Endodermal cell (in vitro differentiated cells): ENCODE results near the gene NDUFAB1. TPM values are rescaled to one million over a fixed set of nuclear protein-coding genes. Genes with fewer than 3 reads are reported as not detected.
A peak's percentile ranks its signal among the peaks of the same experiment; 100 is the strongest.

Experiments used
- DNase-seq: peaks from one replicate; pipeline ENCODE4 v3.0.0-alpha.2; 2017
- H3K27ac ChIP-seq: 2 replicates; pipeline ENCODE4 v1.5.1; 2013; ENCODE audit warnings: mild to moderate bottlenecking, low read depth, low read length, moderate library complexity
- H3K27me3 ChIP-seq: 2 replicates; pipeline ENCODE4 v1.6.1; 2013; ENCODE audit warnings: mild to moderate bottlenecking, low read length, moderate library complexity; ENCODE audit not compliant: insufficient read depth, control insufficient read depth, poor library complexity, severe bottlenecking
- H3K36me3 ChIP-seq: 2 replicates; pipeline ENCODE4 v1.7.0; 2013; ENCODE audit warnings: mild to moderate bottlenecking, low read length, moderate library complexity; ENCODE audit not compliant: control insufficient read depth, insufficient read depth
- H3K4me1 ChIP-seq: one replicate; pipeline ENCODE4 v1.7.0; 2013; ENCODE audit warnings: low read length; ENCODE audit not compliant: control insufficient read depth, insufficient read depth
- H3K4me3 ChIP-seq: 2 replicates; pipeline ENCODE4 v1.5.1; 2013; ENCODE audit warnings: mild to moderate bottlenecking, low read length, moderate library complexity
- H3K9ac ChIP-seq: 2 replicates; pipeline ENCODE4 v1.6.1; 2013; ENCODE audit warnings: mild to moderate bottlenecking, low read length, moderate library complexity; ENCODE audit not compliant: poor library complexity, severe bottlenecking; ENCODE audit errors: extremely low read depth
- H3K9me3 ChIP-seq: 2 replicates; pipeline ENCODE4 v1.6.1; 2013; ENCODE audit warnings: mild to moderate bottlenecking, low read length, moderate library complexity; ENCODE audit not compliant: control insufficient read depth
- H3K27ac Mint-ChIP-seq: 2 replicates; pipeline ENCODE4 v1.8.0; 2020; ENCODE audit warnings: mixed read lengths
- H3K27me3 Mint-ChIP-seq: 2 replicates; pipeline ENCODE4 v1.8.0; 2021; ENCODE audit warnings: mild to moderate bottlenecking, mixed read lengths; ENCODE audit not compliant: insufficient read depth
- H3K36me3 Mint-ChIP-seq: 2 replicates; pipeline ENCODE4 v1.8.0; 2020; ENCODE audit warnings: low read depth, mixed read lengths
- H3K4me1 Mint-ChIP-seq: 2 replicates; pipeline ENCODE4 v1.8.0; 2020; ENCODE audit warnings: mixed read lengths
- H3K4me3 Mint-ChIP-seq: 2 replicates; pipeline ENCODE4 v1.8.0; 2020; ENCODE audit warnings: mild to moderate bottlenecking, moderate library complexity, mixed read lengths
- H3K9me3 Mint-ChIP-seq: 2 replicates; pipeline ENCODE4 v1.8.0; 2020; ENCODE audit warnings: mild to moderate bottlenecking, mixed read lengths
- WGBS, 2 experiments: methylation state at CpG; one replicate each; pipeline versions ENCODE4 v1.1.5 to v1.1.7; 2013; ENCODE audit warnings: missing lambda C conversion rate in 2 of 2, mixed read lengths in 1 of 2; ENCODE audit not compliant: insufficient coverage in 1 of 2, insufficient read length in 1 of 2; 5-methylcytosine and 5-hydroxymethylcytosine counted together
- total RNA-seq, 2 donors: library from RNA; stranded (reverse); fragmentation: NEBNext Ultra II Directional in 1 of 2; extraction: Animal tissue kit (Norgen Biotek cat#: 25700) in 1 of 2; gene quantifications; 2 replicates in 1 of 2; 3 replicates in 1 of 2; pipeline ENCODE4 v1.2.1, GENCODE V29; 2021
- TF ChIP-seq, protein P1 (sequence below): fragments of 200-600 bp; sonication (generic); conservative IDR thresholded peaks from 2 replicates; pipeline ENCODE4 v1.5.0; 2021; ENCODE audit warnings: antibody characterized with exemption, mild to moderate bottlenecking

The NDUFAB1 gene
- total RNA-seq, 2 donors from 2014 or later = 106 to 120 TPM

DNA sequence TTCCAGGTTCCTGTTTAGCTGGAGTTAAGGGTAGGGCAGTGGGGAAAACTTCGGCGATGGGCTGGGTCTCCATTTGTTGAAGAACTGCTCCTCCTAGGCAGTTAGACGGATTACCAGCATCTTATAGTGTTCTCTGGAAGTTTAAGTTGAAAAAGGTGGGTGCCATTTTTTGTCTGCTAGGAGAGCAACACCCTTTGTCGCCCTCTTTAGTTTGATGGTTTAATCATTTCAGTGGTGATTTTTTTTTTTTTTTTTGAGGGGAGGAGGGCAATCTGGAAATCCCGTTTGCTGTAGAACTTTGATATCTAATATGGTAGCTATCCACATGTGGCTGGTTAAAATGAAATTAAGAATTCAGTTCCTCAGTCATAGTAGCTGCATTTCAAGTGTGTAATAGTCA is 34.5 kb downstream of the NDUFAB1 start:
- Mint-ChIP-seq H3K4me1 (peaks cover 2% of the 10 kb centered on the region), H3K27ac (peak overlapping the region; percentile 61), H3K27me3 (no peaks in the 10 kb centered on the region), H3K9me3 (peaks cover 3% of the 10 kb centered on the region), H3K4me3 (no peak overlapping the region), H3K36me3 (peaks cover 67% of the 10 kb centered on the region)
- 91 to 97% methylated on average over 3 to 5 of the region's 5 CpGs for WGBS, 2 experiments
- no peak overlapping the region for H3K4me3 ChIP-seq
- no peaks in the 10 kb centered on the region for H3K9me3 ChIP-seq
- no peaks in the 10 kb centered on the region for H3K4me1 ChIP-seq
- H3K9ac ChIP-seq = no peak overlapping the region
- DNase-seq = no peak
- TF ChIP-seq, protein P1, sequence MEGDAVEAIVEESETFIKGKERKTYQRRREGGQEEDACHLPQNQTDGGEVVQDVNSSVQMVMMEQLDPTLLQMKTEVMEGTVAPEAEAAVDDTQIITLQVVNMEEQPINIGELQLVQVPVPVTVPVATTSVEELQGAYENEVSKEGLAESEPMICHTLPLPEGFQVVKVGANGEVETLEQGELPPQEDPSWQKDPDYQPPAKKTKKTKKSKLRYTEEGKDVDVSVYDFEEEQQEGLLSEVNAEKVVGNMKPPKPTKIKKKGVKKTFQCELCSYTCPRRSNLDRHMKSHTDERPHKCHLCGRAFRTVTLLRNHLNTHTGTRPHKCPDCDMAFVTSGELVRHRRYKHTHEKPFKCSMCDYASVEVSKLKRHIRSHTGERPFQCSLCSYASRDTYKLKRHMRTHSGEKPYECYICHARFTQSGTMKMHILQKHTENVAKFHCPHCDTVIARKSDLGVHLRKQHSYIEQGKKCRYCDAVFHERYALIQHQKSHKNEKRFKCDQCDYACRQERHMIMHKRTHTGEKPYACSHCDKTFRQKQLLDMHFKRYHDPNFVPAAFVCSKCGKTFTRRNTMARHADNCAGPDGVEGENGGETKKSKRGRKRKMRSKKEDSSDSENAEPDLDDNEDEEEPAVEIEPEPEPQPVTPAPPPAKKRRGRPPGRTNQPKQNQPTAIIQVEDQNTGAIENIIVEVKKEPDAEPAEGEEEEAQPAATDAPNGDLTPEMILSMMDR = peak; percentile 17
- H3K36me3 ChIP-seq = peaks cover 75% of the 10 kb centered on the region
- H3K27me3 ChIP-seq = no peaks in the 10 kb centered on the region
- no peak overlapping the region for H3K27ac ChIP-seq

DNA sequence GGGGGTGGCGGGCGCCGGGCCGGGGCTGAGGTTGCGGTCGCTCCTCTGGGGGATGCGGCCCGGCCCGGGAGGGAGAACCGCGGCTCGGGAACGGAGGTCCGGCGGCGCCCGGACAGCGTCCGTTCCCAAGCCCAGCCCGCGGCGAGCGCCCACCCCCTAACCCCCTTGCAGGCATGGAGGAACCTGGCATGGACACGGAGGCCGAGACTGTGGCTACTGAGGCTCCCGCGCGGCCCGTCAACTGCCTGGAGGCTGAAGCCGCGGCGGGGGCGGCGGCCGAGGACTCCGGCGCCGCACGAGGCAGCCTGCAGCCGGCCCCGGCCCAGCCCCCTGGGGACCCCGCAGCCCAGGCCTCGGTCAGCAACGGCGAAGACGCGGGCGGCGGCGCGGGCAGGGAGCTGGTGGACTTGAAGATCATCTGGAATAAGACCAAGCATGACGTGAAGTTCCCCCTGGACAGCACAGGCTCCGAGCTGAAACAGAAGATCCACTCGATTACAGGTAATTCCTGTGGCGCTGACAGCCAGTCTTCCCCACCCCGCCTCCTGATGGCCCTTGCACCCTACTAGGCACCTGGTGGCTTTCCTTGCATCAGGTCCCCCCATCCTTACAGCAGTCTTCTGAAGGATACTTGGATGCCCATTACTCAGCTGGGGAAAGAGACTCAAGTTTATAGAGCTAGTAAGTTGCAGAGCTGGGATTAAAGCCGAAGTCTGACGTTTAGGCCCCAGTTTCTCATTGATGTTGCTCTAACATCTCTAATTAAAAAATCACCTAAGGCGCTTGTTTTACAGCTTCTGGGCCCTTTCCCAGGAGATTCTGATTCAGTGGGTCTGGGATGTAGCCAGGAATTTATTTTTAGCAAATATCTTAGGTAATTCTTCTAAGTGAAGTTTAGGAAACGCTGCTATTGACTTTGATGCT is 38.1 kb downstream of the NDUFAB1 start:
- 4 to 5% methylated on average over 20 to 60 of the region's 60 CpGs for WGBS, 2 experiments
- TF ChIP-seq, protein P1 = no peak
- Histone ChIP-seq H3K4me1 (no peaks in the 10 kb centered on the region), H3K9me3 (no peaks in the 10 kb centered on the region), H3K36me3 (peaks cover 45% of the 10 kb centered on the region), H3K9ac (peak overlapping the region; percentile 92), H3K27ac (peak overlapping the region; percentile 94), H3K27me3 (no peaks in the 10 kb centered on the region), H3K4me3 (peak overlapping the region; percentile 98)
- no peaks in the 10 kb centered on the region for H3K27me3 Mint-ChIP-seq
- H3K9me3 Mint-ChIP-seq = peaks cover 3% of the 10 kb centered on the region
- H3K4me3 Mint-ChIP-seq = peak overlapping the region; percentile 84
- peaks cover 2% of the 10 kb centered on the region for H3K4me1 Mint-ChIP-seq
- H3K27ac Mint-ChIP-seq = peak overlapping the region; percentile 97
- DNase-seq = no peak
- H3K36me3 Mint-ChIP-seq = peaks cover 48% of the 10 kb centered on the region

DNA sequence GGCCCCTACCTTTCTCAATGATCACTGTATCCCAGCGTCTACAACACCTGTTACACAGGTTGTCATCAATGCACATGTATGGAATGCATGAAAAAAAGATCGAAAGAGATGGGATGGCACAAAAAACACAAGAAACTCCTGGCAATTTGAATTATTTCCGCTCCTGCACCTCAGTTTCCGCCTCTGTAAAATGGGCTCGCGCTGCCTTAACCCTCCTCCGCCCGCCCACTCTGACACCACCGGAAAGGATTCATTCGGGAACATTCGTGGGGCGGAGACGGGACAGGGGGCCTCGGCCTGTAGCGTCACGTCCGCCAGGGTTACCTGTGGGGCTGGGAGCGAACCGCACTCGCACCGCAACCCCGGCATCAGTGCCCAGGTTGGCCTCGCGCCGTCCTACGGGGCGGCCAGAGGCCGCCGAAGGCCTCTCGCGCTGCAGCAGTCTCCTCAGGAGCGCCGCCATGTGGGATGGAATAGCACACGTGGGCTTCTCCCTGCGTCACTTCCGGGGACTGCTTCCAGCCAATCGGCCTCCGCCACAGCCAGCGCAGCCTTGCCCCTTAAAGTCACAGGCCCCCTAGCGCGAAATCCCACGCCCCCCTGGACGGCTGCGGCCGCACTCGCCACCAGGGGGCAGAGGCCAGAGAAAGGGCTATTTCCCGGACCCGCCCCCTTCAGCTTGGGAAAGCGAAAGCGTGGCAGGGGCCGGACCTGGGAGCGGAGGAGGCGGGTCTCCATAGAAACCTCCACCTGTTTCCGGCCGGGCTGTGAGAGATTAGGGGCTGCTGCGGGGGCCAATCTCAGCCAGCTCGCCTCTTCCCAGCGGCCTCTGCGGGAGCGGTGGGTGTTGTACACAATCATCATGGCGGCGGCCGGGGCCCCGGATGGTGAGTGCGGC is 39.0 kb downstream of the NDUFAB1 start, which contains the start of the genes EARS2 and UBFD1:
Gene EARS2 (minus strand): TSS at position 470 of the 898 bp plus-strand sequence. CDS start 7 bp downstream, at position 463.
Gene UBFD1 (plus strand): TSS at position 847 of the 898 bp plus-strand sequence. CDS start 16 bp downstream, at position 863.
- TF ChIP-seq, protein P1 = peak; percentile 95
- no peaks in the 10 kb centered on the region for H3K27me3 Mint-ChIP-seq
- peak within 1 kb of the TSS; percentile 97 for H3K27ac Mint-ChIP-seq

More for the DNA sequence above, 39.0 kb downstream of the NDUFAB1 start, which contains the start of the genes EARS2 and UBFD1:
- Histone ChIP-seq H3K9me3 (no peaks in the 10 kb centered on the region), H3K4me3 (peak within 1 kb of the TSS; percentile 98), H3K36me3 (peaks cover 41% of the 10 kb centered on the region), H3K27ac (peak within 1 kb of the TSS; percentile 94), H3K27me3 (no peaks in the 10 kb centered on the region), H3K9ac (peak within 1 kb of the TSS; percentile 92), H3K4me1 (no peaks in the 10 kb centered on the region)
- 2 to 3% methylated on average over 37 to 65 of the region's 65 CpGs for WGBS, 2 experiments
- peaks cover 43% of the 10 kb centered on the region for H3K36me3 Mint-ChIP-seq
- peak; percentile 100 for DNase-seq
- H3K4me3 Mint-ChIP-seq = peak within 1 kb of the TSS; percentile 84
- H3K9me3 Mint-ChIP-seq = peaks cover 3% of the 10 kb centered on the region
- peaks cover 3% of the 10 kb centered on the region for H3K4me1 Mint-ChIP-seq
